ENCODE data around the gene ADAM22. TPM values are rescaled to one million over a fixed set of nuclear protein-coding genes. Genes with fewer than 3 reads are reported as not detected.

The ADAM22 gene
- total RNA-seq, 1 donor from 2014 or later, result under 0.01 TPM

- DNase-seq (ENCODE audit: low read depth) (no peak), FAIRE-seq (no peak)
- Histone ChIP-seq H3K27me3 (ENCODE audit: control insufficient read depth, insufficient read depth, low read length) (no peaks in the 10 kb centered on the region), H3K4me3 (ENCODE audit: low read depth, low read length) (no peak overlapping the region), H3K36me3 (ENCODE audit: control insufficient read depth, insufficient read depth, low read length) (no peaks in the 10 kb centered on the region)
- TF ChIP-seq CTCF (IDR thresholded peaks at IDR 0.05; ENCODE audit: insufficient read depth, low read length, severe bottlenecking), result no peak
Measured at GRCh38 chr7:88003581-88003980, 69.5 kb downstream of the ADAM22 start.

- DNase-seq (ENCODE audit: low read depth), result no peak
- Histone ChIP-seq H3K4me3 (ENCODE audit: low read depth, low read length) (no peak overlapping the region), H3K36me3 (ENCODE audit: control insufficient read depth, insufficient read depth, low read length) (no peaks in the 10 kb centered on the region), H3K27me3 (ENCODE audit: control insufficient read depth, insufficient read depth, low read length) (no peaks in the 10 kb centered on the region)
- TF ChIP-seq CTCF (IDR thresholded peaks at IDR 0.05; ENCODE audit: insufficient read depth, low read length, severe bottlenecking), result no peak
- FAIRE-seq, result no peak
Measured at GRCh38 chr7:88005191-88005590, 71.1 kb downstream of the ADAM22 start.

GRCh38 chr7:88009651-88010050 lies 75.6 kb downstream of the ADAM22 start:
- no peak for FAIRE-seq
- no peaks in the 10 kb centered on the region for H3K36me3 ChIP-seq (ENCODE audit: control insufficient read depth, insufficient read depth, low read length)
- TF ChIP-seq CTCF (IDR thresholded peaks at IDR 0.05; ENCODE audit: insufficient read depth, low read length, severe bottlenecking), result no peak

GRCh38 chr7:88012086-88012485 lies 78.0 kb downstream of the ADAM22 start:
- Histone ChIP-seq H3K36me3 (ENCODE audit: control insufficient read depth, insufficient read depth, low read length) (no peaks in the 10 kb centered on the region), H3K4me3 (ENCODE audit: low read depth, low read length) (no peak overlapping the region), H3K27me3 (ENCODE audit: control insufficient read depth, insufficient read depth, low read length) (no peaks in the 10 kb centered on the region)
- FAIRE-seq (no peak), DNase-seq (ENCODE audit: low read depth) (no peak)
- no peak for TF ChIP-seq CTCF (IDR thresholded peaks at IDR 0.05; ENCODE audit: insufficient read depth, low read length, severe bottlenecking)

More at GRCh38 chr7:88009651-88010050, 75.6 kb downstream of the ADAM22 start:
- Histone ChIP-seq H3K27me3 (ENCODE audit: control insufficient read depth, insufficient read depth, low read length) (no peaks in the 10 kb centered on the region), H3K4me3 (ENCODE audit: low read depth, low read length) (no peak overlapping the region)
- no peak for DNase-seq (ENCODE audit: low read depth)

GRCh38 chr7:88013981-88014380 lies 79.9 kb downstream of the ADAM22 start:
- Histone ChIP-seq H3K27me3 (ENCODE audit: control insufficient read depth, insufficient read depth, low read length) (no peaks in the 10 kb centered on the region), H3K4me3 (ENCODE audit: low read depth, low read length) (no peak overlapping the region), H3K36me3 (ENCODE audit: control insufficient read depth, insufficient read depth, low read length) (no peaks in the 10 kb centered on the region)
- TF ChIP-seq CTCF (IDR thresholded peaks at IDR 0.05; ENCODE audit: insufficient read depth, low read length, severe bottlenecking), result no peak
- FAIRE-seq (no peak), DNase-seq (ENCODE audit: low read depth) (no peak)

- Histone ChIP-seq H3K36me3 (ENCODE audit: control insufficient read depth, insufficient read depth, low read length) (no peaks in the 10 kb centered on the region), H3K4me3 (ENCODE audit: low read depth, low read length) (no peak overlapping the region), H3K27me3 (ENCODE audit: control insufficient read depth, insufficient read depth, low read length) (no peaks in the 10 kb centered on the region)
- DNase-seq (ENCODE audit: low read depth), result no peak
- FAIRE-seq, result no peak
- TF ChIP-seq CTCF (IDR thresholded peaks at IDR 0.05; ENCODE audit: insufficient read depth, low read length, severe bottlenecking), result no peak
Measured at GRCh38 chr7:88014581-88014980, 80.5 kb downstream of the ADAM22 start.

Data from bronchial epithelial cell (primary cell).